Uterus (tissue), 2 donors: Measurements from ENCODE around the gene GASK1B.

Source experiments
- POLR2A ChIP-seq, 2 donors: fragments of 450-650 bp; IDR thresholded peaks; one replicate each; pipeline ENCODE4 v1.6.1; 2016; ENCODE audit warnings: antibody characterized with exemption in 2 of 2, mild to moderate bottlenecking in 1 of 2, moderate library complexity in 1 of 2
- TF ChIP-seq, protein P1 (sequence below), 4 experiments: fragments of 200-600 bp in 2 of 4; fragments of 450-650 bp in 2 of 4; sonication (generic) in 2 of 4; IDR thresholded peaks; one replicate each; pipeline ENCODE4 v1.5.1; 2016 to 2019; ENCODE audit warnings: antibody characterized with exemption in 4 of 4, mild to moderate bottlenecking in 2 of 4, moderate library complexity in 1 of 4

DNA sequence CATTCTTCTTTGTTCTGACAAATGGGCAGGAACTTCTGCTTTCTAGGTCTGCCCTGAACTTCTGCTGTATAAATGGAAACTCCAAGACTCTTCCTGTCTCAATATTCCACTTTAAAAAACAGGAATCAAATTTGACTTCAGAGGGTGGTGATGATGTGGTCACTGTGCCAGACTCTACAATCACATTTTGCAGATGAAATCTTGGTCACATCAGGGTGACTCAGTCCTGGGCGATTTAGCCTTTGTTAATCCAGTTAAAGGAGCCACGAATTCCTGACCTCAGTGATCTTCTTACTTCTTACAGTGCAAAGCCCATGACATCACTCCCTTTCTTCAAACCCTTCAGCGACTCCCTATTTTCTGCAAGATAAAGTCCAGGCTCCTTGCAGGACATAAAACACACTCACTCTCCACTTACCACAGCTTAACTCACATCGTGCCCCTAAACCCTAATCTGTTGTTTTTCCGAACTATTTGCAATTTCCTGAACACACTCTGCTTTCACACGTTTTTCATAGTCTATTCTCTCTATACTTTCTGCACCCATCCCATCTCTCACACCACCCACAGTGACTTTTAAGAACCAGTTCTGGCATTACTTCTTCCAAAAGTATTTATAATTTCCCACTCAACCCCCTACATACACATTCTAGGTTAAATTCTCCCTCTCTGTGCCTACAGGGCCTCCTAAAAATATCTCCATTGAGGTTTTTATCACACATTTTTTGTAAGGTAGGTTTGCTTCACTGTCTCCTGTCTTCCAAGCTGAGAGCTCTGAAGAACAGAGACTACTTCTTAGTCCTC, 11.1 kb downstream of the GASK1B start:
- TF ChIP-seq, protein P1, sequence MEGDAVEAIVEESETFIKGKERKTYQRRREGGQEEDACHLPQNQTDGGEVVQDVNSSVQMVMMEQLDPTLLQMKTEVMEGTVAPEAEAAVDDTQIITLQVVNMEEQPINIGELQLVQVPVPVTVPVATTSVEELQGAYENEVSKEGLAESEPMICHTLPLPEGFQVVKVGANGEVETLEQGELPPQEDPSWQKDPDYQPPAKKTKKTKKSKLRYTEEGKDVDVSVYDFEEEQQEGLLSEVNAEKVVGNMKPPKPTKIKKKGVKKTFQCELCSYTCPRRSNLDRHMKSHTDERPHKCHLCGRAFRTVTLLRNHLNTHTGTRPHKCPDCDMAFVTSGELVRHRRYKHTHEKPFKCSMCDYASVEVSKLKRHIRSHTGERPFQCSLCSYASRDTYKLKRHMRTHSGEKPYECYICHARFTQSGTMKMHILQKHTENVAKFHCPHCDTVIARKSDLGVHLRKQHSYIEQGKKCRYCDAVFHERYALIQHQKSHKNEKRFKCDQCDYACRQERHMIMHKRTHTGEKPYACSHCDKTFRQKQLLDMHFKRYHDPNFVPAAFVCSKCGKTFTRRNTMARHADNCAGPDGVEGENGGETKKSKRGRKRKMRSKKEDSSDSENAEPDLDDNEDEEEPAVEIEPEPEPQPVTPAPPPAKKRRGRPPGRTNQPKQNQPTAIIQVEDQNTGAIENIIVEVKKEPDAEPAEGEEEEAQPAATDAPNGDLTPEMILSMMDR (IDR thresholded peaks at IDR 0.05) = no peak
- no peak for TF ChIP-seq POLR2A (IDR thresholded peaks at IDR 0.05)
